T-cell (primary cell): ENCODE data around the gene CDC42BPG. TPM values are rescaled to one million over a fixed set of nuclear protein-coding genes. Genes with fewer than 3 reads are reported as not detected.

ENCODE experiments used
- ATAC-seq, 4 experiments: fragments of 200-7000 bp in 3 of 4; fragments of 150-1000 bp in 1 of 4; cut with Tn5 transposase; replicated peaks in 1 of 4; 1 replicate in 3 of 4; 2 replicates in 1 of 4; pipeline ENCODE4 v1.10.0; 2021; ENCODE audit warnings: moderate library complexity in 3 of 4, mild to moderate bottlenecking in 2 of 4, moderate number of reproducible peaks in 1 of 4
- CTCF ChIA-PET, 2 donors: fragments of 300-600 bp; sonication (Branson Sonifier 250); formaldehyde crosslinking; loops; one replicate each; lab custom pipeline; 2022; ENCODE audit warnings: antibody characterized with exemption in 2 of 2; lab: Charles Lee
- POLR2A ChIA-PET, 2 donors: fragments of 300-600 bp; sonication (Branson Sonifier 250); formaldehyde crosslinking; loops; one replicate each; lab custom pipeline; 2022; ENCODE audit warnings: antibody characterized with exemption in 2 of 2; lab: Charles Lee
- DNase-seq, 35 experiments: peaks; one replicate each; pipeline versions ENCODE4 v3.0.0 to v3.0.0-alpha.2; 2013 to 2023
- H3K27ac ChIP-seq: one replicate; pipeline ENCODE4 v1.5.1; 2013; ENCODE audit warnings: low read length
- H3K27me3 ChIP-seq, 2 experiments: replicated peaks in 1 of 2; 1 replicate in 1 of 2; 2 replicates in 1 of 2; pipeline versions ENCODE4 v1.6.1 to v1.7.0; 2013; ENCODE audit warnings: low read length in 1 of 2, mixed read lengths in 1 of 2; ENCODE audit not compliant: control insufficient read depth in 2 of 2, insufficient read depth in 2 of 2; ENCODE audit errors: extremely low read depth in 1 of 2
- H3K36me3 ChIP-seq, 2 donors: 1 replicate in 1 of 2; 2 replicates in 1 of 2; pipeline versions ENCODE4 v1.6.1 to v1.7.0; 2013; ENCODE audit warnings: low read length in 1 of 2; ENCODE audit not compliant: control insufficient read depth in 2 of 2, insufficient read depth in 1 of 2; ENCODE audit errors: extremely low read depth in 1 of 2
- H3K4me1 ChIP-seq, 2 experiments: 1 replicate in 1 of 2; 2 replicates in 1 of 2; pipeline versions ENCODE4 v1.6.1 to v1.7.0; 2013; ENCODE audit warnings: low read length in 2 of 2, mixed read lengths in 1 of 2; ENCODE audit not compliant: insufficient read depth in 2 of 2, control insufficient read depth in 1 of 2; ENCODE audit errors: extremely low read depth in 1 of 2
- H3K4me3 ChIP-seq, 2 donors: 1 replicate in 1 of 2; 2 replicates in 1 of 2; pipeline versions ENCODE4 v1.5.1 to v1.7.0; 2013; ENCODE audit warnings: mild to moderate bottlenecking in 2 of 2, low read length in 1 of 2, moderate library complexity in 1 of 2; ENCODE audit not compliant: control insufficient read depth in 1 of 2; ENCODE audit errors: extremely low read depth in 1 of 2
- H3K9me3 ChIP-seq: 2 replicates; pipeline ENCODE4 v1.7.0; 2013
- H3K27ac Mint-ChIP-seq, 2 donors: one replicate each; pipeline ENCODE4 v1.8.0; 2020 to 2021; ENCODE audit warnings: mild to moderate bottlenecking in 2 of 2, mixed read lengths in 2 of 2
- H3K27me3 Mint-ChIP-seq, 2 donors: one replicate each; pipeline ENCODE4 v1.8.0; 2021 to 2022; ENCODE audit warnings: mixed read lengths in 2 of 2
- H3K36me3 Mint-ChIP-seq: one replicate; pipeline ENCODE4 v1.8.0; 2021; ENCODE audit warnings: mixed read lengths
- H3K4me1 Mint-ChIP-seq, 3 donors: one replicate each; pipeline ENCODE4 v1.8.0; 2020 to 2022; ENCODE audit warnings: mixed read lengths in 3 of 3, mild to moderate bottlenecking in 1 of 3
- H3K4me3 Mint-ChIP-seq, 3 donors: one replicate each; pipeline ENCODE4 v1.8.0; 2020 to 2022; ENCODE audit warnings: mild to moderate bottlenecking in 3 of 3, mixed read lengths in 3 of 3, moderate library complexity in 3 of 3
- H3K9me3 Mint-ChIP-seq, 3 donors: one replicate each; pipeline ENCODE4 v1.8.0; 2020 to 2022; ENCODE audit warnings: mixed read lengths in 3 of 3
- WGBS: methylation state at CpG from one replicate; pipeline ENCODE4 v1.1.5; 2013; ENCODE audit warnings: missing lambda C conversion rate; ENCODE audit not compliant: insufficient coverage; 5-methylcytosine and 5-hydroxymethylcytosine counted together
- total RNA-seq, 35 experiments: library from RNA in 6 of 35; stranded (reverse) in 6 of 35; fragments of 120-200 nt in 1 of 35; gene quantifications; one replicate each; pipeline versions ENCODE4 v1.2.1 to v1.2.4 and lab custom pipeline; 2013 to 2026

CDC42BPG gene
- total RNA-seq, 5 donors from 2014 or later (not counting 1 experiment from before 2014, with no cell fraction given) = 7.4 to 10.5 (median 9.1) TPM

DNA sequence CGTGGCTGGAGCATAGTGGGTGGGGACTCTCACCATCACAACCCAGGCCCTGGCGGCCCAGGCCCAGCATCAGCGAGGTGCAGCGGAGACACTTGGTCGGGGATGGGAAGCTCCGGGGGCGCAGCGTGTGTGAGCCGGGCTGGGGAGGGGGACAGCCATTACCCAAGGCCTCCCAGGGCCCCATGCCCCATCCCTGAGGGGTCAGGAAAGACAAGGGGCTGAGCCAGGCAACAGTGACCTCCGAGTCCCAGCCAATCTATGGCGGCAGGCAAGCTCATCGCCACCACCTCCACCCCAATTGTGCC lies 11.3 kb downstream of the CDC42BPG start:
- Mint-ChIP-seq H3K27ac (no peak overlapping the region), H3K27me3 (no peaks in the 10 kb centered on the region), H3K4me1 (no peaks in the 10 kb centered on the region), H3K36me3 (peaks cover 8% of the 10 kb centered on the region), H3K9me3 (no peaks in the 10 kb centered on the region), H3K4me3 (no peak overlapping the region)
- Histone ChIP-seq H3K9me3 (no peaks in the 10 kb centered on the region), H3K4me3 (no peak overlapping the region), H3K27ac (no peak overlapping the region), H3K36me3 (peaks cover under 1 to 28% of the 10 kb centered on the region in 2 donors), H3K27me3 (no peaks in the 10 kb centered on the region), H3K4me1 (peaks cover 0 to 6% of the 10 kb centered on the region in 2 experiments)
- no peak for ATAC-seq
- DNase-seq = no peak
- 95% methylated on average over 11 of the region's 12 CpGs for WGBS
- ChIA-PET CTCF (no interaction called here), POLR2A (no interaction called here)

DNA sequence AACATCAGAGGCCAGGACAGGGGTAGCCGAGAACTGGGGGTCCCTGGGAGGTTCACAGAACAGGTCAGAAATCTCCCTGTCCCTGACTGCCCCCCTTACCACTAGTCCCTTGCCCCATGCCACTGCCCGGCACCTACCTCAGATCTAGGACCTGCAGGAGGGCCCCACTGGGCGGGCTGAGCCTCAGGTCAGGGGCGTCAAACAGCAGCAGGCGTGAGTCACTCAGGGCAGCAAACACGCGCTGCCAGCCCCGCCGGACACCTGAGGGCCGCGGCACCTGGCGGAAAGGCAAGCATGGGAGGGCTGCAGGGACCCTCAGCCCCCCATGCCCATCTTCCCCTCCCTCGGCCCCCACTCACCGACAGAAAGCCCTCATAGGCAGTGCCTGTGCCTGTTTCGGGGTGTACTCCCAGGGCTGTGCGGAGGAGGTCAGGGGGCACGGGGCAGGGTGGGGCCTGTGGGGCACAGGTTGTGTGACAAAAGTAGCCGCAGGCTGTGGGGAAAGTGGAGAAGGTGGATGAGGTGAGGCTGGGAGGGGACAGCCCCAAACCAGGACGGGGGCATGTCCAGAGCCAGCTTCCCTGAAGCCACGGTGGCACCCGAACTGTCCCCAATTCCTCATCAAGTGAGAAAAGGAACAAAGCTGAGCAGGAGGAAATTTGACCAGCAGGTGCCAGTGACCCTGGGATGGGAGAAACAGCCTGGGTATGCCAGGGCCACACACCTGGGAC lies 11.8 kb downstream of the CDC42BPG start:
- Histone ChIP-seq H3K9me3 (no peaks in the 10 kb centered on the region), H3K4me3 (no peak overlapping the region), H3K27ac (no peak overlapping the region), H3K36me3 (peaks cover 0 to 28% of the 10 kb centered on the region in 2 donors), H3K4me1 (peaks cover 0 to 6% of the 10 kb centered on the region in 2 experiments), H3K27me3 (no peaks in the 10 kb centered on the region)
- ChIA-PET POLR2A (no interaction called here), CTCF (no interaction called here)
- H3K4me3 Mint-ChIP-seq = no peak overlapping the region
- no peaks in the 10 kb centered on the region for H3K27me3 Mint-ChIP-seq
- no peaks in the 10 kb centered on the region for H3K4me1 Mint-ChIP-seq
- no peak for DNase-seq
- H3K27ac Mint-ChIP-seq = no peak overlapping the region
- no peaks in the 10 kb centered on the region for H3K9me3 Mint-ChIP-seq
- no peak for ATAC-seq
- WGBS = 89% methylated on average over 16 of the region's 21 CpGs
- H3K36me3 Mint-ChIP-seq = peaks cover 13% of the 10 kb centered on the region

DNA sequence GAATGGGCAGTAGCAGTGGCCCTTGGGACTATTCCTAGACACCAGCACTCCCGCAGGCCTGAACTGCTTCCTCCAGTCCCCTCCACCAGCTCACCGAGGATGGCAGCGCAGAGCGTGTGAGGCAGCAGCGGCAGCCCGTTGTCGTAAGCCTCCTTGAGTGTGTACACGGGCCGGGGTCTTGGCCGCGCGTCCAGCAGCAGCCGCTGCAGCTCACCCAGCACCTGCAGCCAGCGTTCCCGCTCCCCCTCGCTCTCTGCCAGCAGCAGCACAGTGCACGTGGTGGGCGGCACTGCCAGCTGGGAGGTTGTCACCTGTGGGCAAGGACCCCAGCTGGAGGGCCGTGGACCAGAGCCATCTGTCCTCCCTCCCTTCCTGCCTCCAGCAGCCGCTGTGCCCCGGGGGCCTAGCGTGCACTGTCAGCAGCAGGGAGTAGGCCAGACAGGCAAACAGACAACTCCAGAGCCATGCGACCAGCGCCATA lies 13.0 kb downstream of the CDC42BPG start:
- Histone ChIP-seq H3K36me3 (peaks cover 2 to 35% of the 10 kb centered on the region in 2 donors), H3K27ac (no peak overlapping the region), H3K9me3 (no peaks in the 10 kb centered on the region), H3K27me3 (no peaks in the 10 kb centered on the region), H3K4me1 (no peaks in the 10 kb centered on the region), H3K4me3 (no peak overlapping the region)
- DNase-seq (no peak), ATAC-seq (no peak)
- no peak overlapping the region for H3K27ac Mint-ChIP-seq
- ChIA-PET CTCF (no interaction called here), POLR2A (no interaction called here)
- no peaks in the 10 kb centered on the region for H3K4me1 Mint-ChIP-seq
- no peaks in the 10 kb centered on the region for H3K27me3 Mint-ChIP-seq
- peaks cover 17% of the 10 kb centered on the region for H3K36me3 Mint-ChIP-seq
- 94% methylated on average over 20 of the region's 24 CpGs for WGBS
- no peak overlapping the region for H3K4me3 Mint-ChIP-seq
- no peaks in the 10 kb centered on the region for H3K9me3 Mint-ChIP-seq

DNA sequence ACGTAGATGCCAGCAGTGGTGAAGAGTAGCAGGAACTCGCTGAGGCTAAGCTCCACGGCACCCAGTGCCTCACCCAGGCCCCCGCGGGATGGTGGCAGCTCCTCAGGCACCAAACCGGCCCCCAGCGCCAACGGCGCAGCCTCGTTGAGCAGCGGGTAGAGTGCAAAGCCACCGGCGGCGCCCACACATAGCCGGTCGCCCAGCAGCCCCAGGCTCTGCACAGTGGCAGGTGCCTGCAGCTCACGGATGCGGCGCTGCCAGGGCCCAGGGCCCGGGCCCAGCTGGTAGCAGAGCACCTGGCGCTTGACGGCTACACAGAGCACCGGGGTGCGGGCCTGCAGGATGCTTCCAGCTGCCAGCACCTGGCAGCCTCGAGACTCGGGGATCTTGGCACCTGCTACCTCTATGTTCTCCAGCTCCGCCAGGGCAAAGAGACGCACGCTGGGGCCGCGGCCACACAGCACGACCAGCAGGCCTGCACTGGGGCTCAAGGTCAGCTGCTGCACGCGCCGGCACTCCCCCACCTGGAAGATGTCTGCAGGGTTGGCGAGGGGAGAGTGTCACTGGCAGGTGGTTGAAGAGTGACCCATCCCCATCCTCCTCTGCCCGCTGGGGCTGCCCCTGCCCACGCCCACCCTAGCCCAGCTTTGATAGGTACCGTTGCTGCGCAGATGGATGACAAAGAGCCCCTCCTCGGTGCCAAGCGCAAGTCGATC lies 14.8 kb downstream of the CDC42BPG start:
- H3K9me3 ChIP-seq = no peaks in the 10 kb centered on the region
- ChIA-PET POLR2A (no interaction called here), CTCF (interaction anchor here in 1 of 2 donors (0.5 kb wide), 1 partner anchor 46 kb away, joined by 5 read pairs; no protein-coding TSS in a partner anchor)
- no peak for ATAC-seq
- no peak for DNase-seq
- no peak overlapping the region for H3K4me3 ChIP-seq
- no peak overlapping the region for H3K27ac Mint-ChIP-seq
- peaks cover 5 to 35% of the 10 kb centered on the region in 2 donors for H3K36me3 ChIP-seq
- no peaks in the 10 kb centered on the region for H3K9me3 Mint-ChIP-seq
- H3K4me1 Mint-ChIP-seq = no peaks in the 10 kb centered on the region
- peaks cover 27% of the 10 kb centered on the region for H3K36me3 Mint-ChIP-seq
- WGBS = 95% methylated on average over 32 of the region's 43 CpGs
- H3K4me3 Mint-ChIP-seq = no peak overlapping the region
- no peak overlapping the region for H3K27ac ChIP-seq
- H3K27me3 ChIP-seq = no peaks in the 10 kb centered on the region
- H3K4me1 ChIP-seq = no peaks in the 10 kb centered on the region
- no peaks in the 10 kb centered on the region for H3K27me3 Mint-ChIP-seq

DNA sequence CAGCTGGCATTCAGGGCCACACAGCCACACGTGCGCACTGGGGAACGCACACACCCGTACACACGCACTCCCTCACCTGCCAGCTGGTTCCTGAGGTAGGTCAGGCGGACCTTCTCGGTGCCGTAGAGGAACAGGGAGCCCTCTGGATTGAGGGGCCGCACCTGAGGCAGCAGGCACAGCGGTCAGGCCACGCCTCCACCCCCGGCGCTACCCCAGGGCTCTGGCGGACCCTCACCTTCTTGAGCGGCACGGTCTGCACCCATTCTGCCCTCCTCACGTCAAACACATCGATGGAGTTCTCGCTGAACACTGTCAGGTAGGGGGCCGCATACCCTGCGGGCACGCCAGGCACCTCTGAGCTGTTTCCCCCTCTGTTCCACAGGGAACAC lies 17.0 kb downstream of the CDC42BPG start:
- no peak for ATAC-seq
- 94% methylated on average over 22 of the region's 22 CpGs for WGBS

DNA sequence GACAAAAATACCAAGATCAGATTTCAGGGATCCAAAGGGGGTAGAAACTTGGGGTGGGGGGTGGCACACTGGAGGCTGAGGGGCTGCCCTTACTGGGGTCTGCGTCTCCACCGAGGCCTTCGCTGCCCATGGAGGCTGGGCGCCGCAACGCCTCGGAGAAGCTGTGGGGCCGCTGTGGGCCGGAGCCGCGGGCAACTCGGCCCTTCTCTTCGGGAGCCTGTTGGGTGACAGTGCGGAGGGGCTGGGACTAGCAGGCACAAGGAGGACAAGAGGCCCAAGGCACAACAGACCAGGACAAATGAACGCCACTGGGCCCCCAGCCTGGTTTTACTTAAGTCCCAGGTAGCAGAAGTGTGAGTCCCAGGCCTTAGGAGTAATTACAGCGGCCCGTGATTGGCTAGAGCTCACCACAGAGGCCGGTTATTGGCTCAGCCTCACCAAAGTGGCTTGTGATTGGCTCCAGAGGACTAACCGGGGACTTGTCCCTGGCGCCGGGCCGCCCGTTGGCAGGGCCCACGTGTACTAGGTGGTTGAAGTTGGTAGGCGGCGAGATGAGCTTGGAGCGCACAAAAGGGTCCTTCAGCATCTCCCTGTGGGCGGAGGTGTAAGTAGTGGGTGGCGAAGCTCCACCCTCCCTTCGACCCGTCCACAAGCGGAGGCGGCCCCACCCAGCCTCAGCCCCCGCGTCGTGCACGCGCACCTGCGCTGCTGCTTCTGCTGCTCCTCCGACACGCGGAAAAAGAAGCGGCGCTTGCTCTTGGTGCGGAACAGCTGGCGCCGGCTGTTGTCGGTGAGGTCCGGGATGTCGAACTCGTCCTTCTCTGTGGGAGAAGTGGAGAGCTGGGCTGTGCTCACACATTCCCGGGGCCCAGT lies 17.6 kb downstream of the CDC42BPG start:
- Mint-ChIP-seq H3K27ac (no peak overlapping the region), H3K4me3 (no peak overlapping the region), H3K36me3 (peaks cover 22% of the 10 kb centered on the region), H3K9me3 (no peaks in the 10 kb centered on the region), H3K27me3 (no peaks in the 10 kb centered on the region), H3K4me1 (no peaks in the 10 kb centered on the region)
- Histone ChIP-seq H3K36me3 (peaks cover 5 to 33% of the 10 kb centered on the region in 2 donors), H3K27me3 (no peaks in the 10 kb centered on the region), H3K4me1 (no peaks in the 10 kb centered on the region), H3K9me3 (no peaks in the 10 kb centered on the region), H3K27ac (no peak overlapping the region), H3K4me3 (no peak overlapping the region)
- DNase-seq (no peak), ATAC-seq (no peak)
- ChIA-PET POLR2A (no interaction called here), CTCF (no interaction called here)
- 92% methylated on average over 47 of the region's 52 CpGs for WGBS

More for the DNA sequence above, 17.0 kb downstream of the CDC42BPG start:
- H3K4me1 ChIP-seq = no peaks in the 10 kb centered on the region
- DNase-seq = no peak
- no peak overlapping the region for H3K27ac Mint-ChIP-seq
- no peaks in the 10 kb centered on the region for H3K27me3 ChIP-seq
- peaks cover 27% of the 10 kb centered on the region for H3K36me3 Mint-ChIP-seq
- H3K27me3 Mint-ChIP-seq = no peaks in the 10 kb centered on the region
- H3K4me3 ChIP-seq = no peak overlapping the region
- H3K4me1 Mint-ChIP-seq = no peaks in the 10 kb centered on the region
- no peaks in the 10 kb centered on the region for H3K9me3 Mint-ChIP-seq
- H3K36me3 ChIP-seq = peaks cover 5 to 33% of the 10 kb centered on the region in 2 donors
- no peaks in the 10 kb centered on the region for H3K9me3 ChIP-seq
- ChIA-PET CTCF (no interaction called here), POLR2A (no interaction called here)
- no peak overlapping the region for H3K4me3 Mint-ChIP-seq
- no peak overlapping the region for H3K27ac ChIP-seq
